Caco-2 (cell line): ENCODE results near the gene PLCB4. TPM values are rescaled to one million over a fixed set of nuclear protein-coding genes. Genes with fewer than 3 reads are reported as not detected.

Experiments
- BruUV-seq: library from RNA; stranded (reverse); fragments of 400-500 nt; replicated peaks from 2 replicates; lab custom pipeline; 2021; lab: Mats Ljungman, UMichigan
- CTCF ChIA-PET: fragments of 300-600 bp; sonication (Branson Sonifier 250); formaldehyde crosslinking; loops from one replicate; lab custom pipeline; 2022; ENCODE audit warnings: antibody characterized with exemption; lab: Charles Lee
- POLR2A ChIA-PET: fragments of 300-600 bp; sonication (Branson Sonifier 250); formaldehyde crosslinking; loops from one replicate; lab custom pipeline; 2022; ENCODE audit warnings: antibody characterized with exemption; lab: Charles Lee
- DNase-seq, 2 experiments: peaks; one replicate each; pipeline versions ENCODE4 v3.0.0 to v3.0.0-alpha.2; 2020 to 2022
- H3K27me3 ChIP-seq: replicated peaks from 2 replicates; pipeline ENCODE4 v1.6.0; 2011; ENCODE audit warnings: low read length; ENCODE audit not compliant: control insufficient read depth, insufficient read depth
- H3K36me3 ChIP-seq: 2 replicates; pipeline ENCODE4 v1.5.1; 2011; ENCODE audit warnings: low read length; ENCODE audit not compliant: control insufficient read depth, insufficient read depth
- H3K4me1 ChIP-seq: fragments of 250-450 bp; sonication (Bioruptor Pico); 2 replicates; pipeline ENCODE4 v1.5.1; 2020; ENCODE audit warnings: mild to moderate bottlenecking
- H3K4me3 ChIP-seq: 2 replicates; pipeline ENCODE4 v1.5.1; 2011; ENCODE audit warnings: low read depth, mild to moderate bottlenecking, control low read depth, low read length
- H3K9me3 ChIP-seq: fragments of 250-450 bp; sonication (Bioruptor Pico); 2 replicates; pipeline ENCODE4 v1.5.1; 2020; ENCODE audit warnings: mild to moderate bottlenecking, moderate library complexity
- H3K27ac Mint-ChIP-seq: one replicate; pipeline ENCODE4 v1.8.0; 2022; ENCODE audit warnings: mixed read lengths; ENCODE audit not compliant: unreplicated experiment
- H3K27me3 Mint-ChIP-seq: one replicate; pipeline ENCODE4 v1.8.0; 2022; ENCODE audit warnings: mixed read lengths; ENCODE audit not compliant: insufficient read depth, unreplicated experiment
- H3K36me3 Mint-ChIP-seq: one replicate; pipeline ENCODE4 v1.8.0; 2022; ENCODE audit warnings: mild to moderate bottlenecking, mixed read lengths; ENCODE audit not compliant: insufficient read depth, unreplicated experiment
- H3K4me1 Mint-ChIP-seq: one replicate; pipeline ENCODE4 v1.8.0; 2022; ENCODE audit warnings: low read depth, mixed read lengths; ENCODE audit not compliant: unreplicated experiment
- H3K4me3 Mint-ChIP-seq: one replicate; pipeline ENCODE4 v1.8.0; 2022; ENCODE audit warnings: mild to moderate bottlenecking, moderate library complexity, mixed read lengths; ENCODE audit not compliant: unreplicated experiment
- H3K9me3 Mint-ChIP-seq: one replicate; pipeline ENCODE4 v1.8.0; 2022; ENCODE audit warnings: mixed read lengths; ENCODE audit not compliant: unreplicated experiment
- CTCF ChIP-seq, 2 experiments: fragments of 200-600 bp in 1 of 2; IDR thresholded peaks; 1 replicate in 1 of 2; 2 replicates in 1 of 2; pipeline versions ENCODE4 v1.5.1 to v1.8.0; 2011 to 2022; ENCODE audit warnings: antibody characterized with exemption in 1 of 2, control low read depth in 1 of 2, inconsistent platforms in 1 of 2, low read depth in 1 of 2, low read length in 1 of 2, mild to moderate bottlenecking in 1 of 2, moderate library complexity in 1 of 2; ENCODE audit not compliant: insufficient read depth in 1 of 2, severe bottlenecking in 1 of 2, unreplicated experiment in 1 of 2
- intact Hi-C: fragments of 100-400 bp; cut with micrococcal nuclease; formaldehyde crosslinking; loops from one replicate; pipeline ENCODE4 v1.10.0; 2022; ENCODE audit not compliant: unreplicated experiment
- total RNA-seq: library from RNA; stranded (reverse); gene quantifications from 2 replicates; pipeline ENCODE4 v1.2.3, GENCODE V29; 2022

The PLCB4 gene
- total RNA-seq, 1 experiment from 2014 or later: 3.0 TPM

GRCh38 chr20:9119776-9120175 is 50.9 kb downstream of the PLCB4 start:
- no peaks in the 10 kb centered on the region for H3K27me3 ChIP-seq
- Mint-ChIP-seq H3K4me1 (no peaks in the 10 kb centered on the region), H3K4me3 (no peak overlapping the region), H3K9me3 (no peaks in the 10 kb centered on the region), H3K36me3 (no peaks in the 10 kb centered on the region), H3K27me3 (peaks cover 2% of the 10 kb centered on the region), H3K27ac (no peak overlapping the region)
- H3K4me3 ChIP-seq: no peak overlapping the region
- ChIA-PET POLR2A (no interaction called here), CTCF (no interaction called here)
- H3K4me1 ChIP-seq: no peaks in the 10 kb centered on the region
- no peaks in the 10 kb centered on the region for H3K9me3 ChIP-seq
- intact Hi-C loops: loop anchor here (10.0 kb wide), 1 partner anchor 245 kb away; no protein-coding TSS in a partner anchor
- H3K36me3 ChIP-seq: no peaks in the 10 kb centered on the region
- TF ChIP-seq CTCF (IDR thresholded peaks at IDR 0.05; ENCODE audit: insufficient read depth in 1 of 2, low read depth in 1 of 2, low read length in 1 of 2, severe bottlenecking in 1 of 2, unreplicated experiment in 1 of 2): no peak
- no peak for DNase-seq
- BruUV-seq: no TSS peak

- H3K4me3 ChIP-seq: no peak overlapping the region
- H3K4me1 Mint-ChIP-seq: no peaks in the 10 kb centered on the region
- DNase-seq: no peak
- H3K9me3 Mint-ChIP-seq: no peaks in the 10 kb centered on the region
- no TSS peak for BruUV-seq
- TF ChIP-seq CTCF (IDR thresholded peaks at IDR 0.05; ENCODE audit: insufficient read depth in 1 of 2, low read depth in 1 of 2, low read length in 1 of 2, severe bottlenecking in 1 of 2, unreplicated experiment in 1 of 2): no peak
- no peaks in the 10 kb centered on the region for H3K9me3 ChIP-seq
- H3K4me3 Mint-ChIP-seq: no peak overlapping the region
- no peaks in the 10 kb centered on the region for H3K36me3 Mint-ChIP-seq
- no peak overlapping the region for H3K27ac Mint-ChIP-seq
- intact Hi-C loops: loop anchor here (10.0 kb wide), 1 partner anchor 244 kb away; no protein-coding TSS in a partner anchor
- POLR2A ChIA-PET: no interaction called here
- H3K27me3 ChIP-seq: no peaks in the 10 kb centered on the region
- peaks cover 2% of the 10 kb centered on the region for H3K27me3 Mint-ChIP-seq
- CTCF ChIA-PET: no interaction called here
- no peaks in the 10 kb centered on the region for H3K4me1 ChIP-seq
- no peaks in the 10 kb centered on the region for H3K36me3 ChIP-seq
Observed at GRCh38 chr20:9121211-9121610, 52.3 kb downstream of the PLCB4 start.

- CTCF ChIA-PET: no interaction called here
- no TSS peak for BruUV-seq
Observed at GRCh38 chr20:9122571-9122970, 53.7 kb downstream of the PLCB4 start.

More at GRCh38 chr20:9122571-9122970, 53.7 kb downstream of the PLCB4 start:
- POLR2A ChIA-PET: no interaction called here
- intact Hi-C loops: loop anchor here (10.0 kb wide), 1 partner anchor 242 kb away; no protein-coding TSS in a partner anchor
- Histone ChIP-seq H3K9me3 (no peaks in the 10 kb centered on the region), H3K4me3 (no peak overlapping the region), H3K4me1 (no peaks in the 10 kb centered on the region), H3K36me3 (no peaks in the 10 kb centered on the region), H3K27me3 (no peaks in the 10 kb centered on the region)
- Mint-ChIP-seq H3K27me3 (peaks cover 2% of the 10 kb centered on the region), H3K4me1 (no peaks in the 10 kb centered on the region), H3K4me3 (no peak overlapping the region), H3K9me3 (no peaks in the 10 kb centered on the region), H3K27ac (no peak overlapping the region), H3K36me3 (no peaks in the 10 kb centered on the region)
- no peak for DNase-seq
- TF ChIP-seq CTCF (IDR thresholded peaks at IDR 0.05; ENCODE audit: insufficient read depth in 1 of 2, low read depth in 1 of 2, low read length in 1 of 2, severe bottlenecking in 1 of 2, unreplicated experiment in 1 of 2): no peak
